Activated CD4-positive, alpha-beta memory T cell treated with anti-CD3 and anti-CD28 coated beads for 36 hours (primary cell): ENCODE results near the gene AHSA1. TPM values are rescaled to one million over a fixed set of nuclear protein-coding genes. Genes with fewer than 3 reads are reported as not detected.

Experiments used
- CTCF ChIA-PET: fragments of 350-600 bp; sonication (Branson Sonifier 250); formaldehyde crosslinking; loops from one replicate; lab custom pipeline; 2021; ENCODE audit warnings: antibody characterized with exemption, inconsistent platforms; lab: Charles Lee
- POLR2A ChIA-PET: fragments of 350-600 bp; sonication (Branson Sonifier 250); formaldehyde crosslinking; loops from one replicate; lab custom pipeline; 2021; ENCODE audit warnings: antibody characterized with exemption; lab: Charles Lee
- DNase-seq: peaks from one replicate; pipeline ENCODE4 v3.0.0-alpha.2; 2020
- H3K27ac Mint-ChIP-seq: one replicate; pipeline ENCODE4 v1.8.0; 2021; ENCODE audit warnings: mixed read lengths
- H3K27me3 Mint-ChIP-seq: one replicate; pipeline ENCODE4 v1.8.0; 2021; ENCODE audit warnings: mixed read lengths
- H3K36me3 Mint-ChIP-seq: one replicate; pipeline ENCODE4 v1.8.0; 2021; ENCODE audit warnings: mixed read lengths
- H3K4me1 Mint-ChIP-seq: one replicate; pipeline ENCODE4 v1.8.0; 2021; ENCODE audit warnings: low read depth, mixed read lengths
- H3K4me3 Mint-ChIP-seq: one replicate; pipeline ENCODE4 v1.8.0; 2021; ENCODE audit warnings: mild to moderate bottlenecking, mixed read lengths
- H3K9me3 Mint-ChIP-seq: one replicate; pipeline ENCODE4 v1.8.0; 2021; ENCODE audit warnings: mixed read lengths
- intact Hi-C: fragments of 100-400 bp; cut with micrococcal nuclease; formaldehyde crosslinking; loops from one replicate; pipeline ENCODE4 v1.15.1; 2023
- total RNA-seq, 2 experiments: library from RNA; stranded (reverse); gene quantifications; one replicate each; pipeline ENCODE4 v1.2.3, GENCODE V29; 2021

AHSA1 gene
- total RNA-seq, 2 experiments from 2014 or later: 253 to 269 TPM

DNA sequence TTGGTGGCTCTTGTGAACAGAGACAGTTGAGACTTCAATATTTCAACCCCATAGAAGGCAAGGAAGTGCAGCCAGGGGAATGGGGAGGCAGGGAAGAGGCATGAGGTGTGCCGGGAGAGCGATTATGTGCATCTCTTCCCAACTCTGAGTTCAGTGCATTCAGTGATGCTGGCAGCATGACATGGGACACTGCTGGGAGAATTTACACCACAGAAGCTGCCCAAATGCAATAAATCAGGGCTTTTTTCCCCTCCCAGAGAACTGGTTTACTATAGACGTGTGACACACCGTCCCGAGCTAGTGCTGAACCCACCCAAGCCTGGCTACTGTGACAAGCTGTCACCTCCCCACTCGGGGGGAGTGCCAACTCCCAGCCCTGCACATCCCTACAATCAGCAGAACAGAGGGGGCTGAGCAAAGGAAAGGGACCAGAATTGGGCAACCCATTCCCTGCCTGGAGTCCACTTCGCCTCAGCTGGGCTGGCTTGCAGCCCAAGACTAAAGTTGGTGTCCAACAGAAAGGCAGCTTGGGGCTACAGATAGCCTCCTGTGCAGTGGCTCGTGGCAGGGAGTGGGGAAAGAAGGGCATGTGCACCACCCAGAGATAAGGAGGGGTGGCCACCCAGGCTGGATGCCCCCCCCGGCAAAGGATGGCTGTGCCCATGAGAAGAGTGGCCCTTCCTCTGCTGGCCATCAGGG is 16.7 kb downstream of the AHSA1 start:
- ChIA-PET POLR2A (no interaction called here), CTCF (no interaction called here)
- no peak for DNase-seq
- intact Hi-C loops: no loop called here
- Mint-ChIP-seq H3K27ac (no peak overlapping the region), H3K9me3 (no peaks in the 10 kb centered on the region), H3K4me1 (no peaks in the 10 kb centered on the region), H3K27me3 (no peaks in the 10 kb centered on the region), H3K4me3 (no peak overlapping the region), H3K36me3 (peaks cover 1% of the 10 kb centered on the region)

DNA sequence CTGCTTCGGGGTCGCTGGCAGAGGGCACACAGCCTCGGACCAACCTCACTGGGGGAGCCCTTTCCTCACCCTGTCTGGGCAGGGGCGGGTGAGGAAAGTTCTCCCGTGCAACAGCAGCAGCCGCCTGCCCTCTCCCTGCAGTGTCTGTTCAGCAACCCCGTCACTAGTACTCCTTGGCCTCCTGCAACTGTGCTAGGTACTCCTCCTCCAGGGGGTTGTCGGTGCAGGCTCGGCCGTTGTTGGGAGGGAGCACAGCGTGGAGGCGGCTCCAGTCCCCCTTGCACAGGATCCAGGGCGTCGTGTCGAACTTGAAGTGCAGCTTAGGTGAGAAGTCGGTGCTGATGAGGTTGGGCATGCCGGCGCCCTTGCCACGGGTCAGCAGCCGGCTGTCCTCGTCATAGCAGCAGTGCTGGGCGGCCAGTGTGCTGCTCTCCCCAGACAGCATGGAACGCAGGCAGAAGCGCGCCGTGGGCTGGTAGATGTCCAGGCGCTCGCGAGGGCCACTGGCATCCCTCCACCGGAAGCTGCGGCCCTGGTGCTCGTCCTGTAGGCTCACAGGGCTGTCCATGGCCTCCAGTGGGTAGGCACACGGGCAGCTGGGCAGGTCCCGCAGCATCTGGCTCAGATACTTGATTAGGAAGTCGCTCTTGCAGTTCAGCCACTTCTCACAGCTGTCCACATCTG is 17.7 kb downstream of the AHSA1 start:
- Mint-ChIP-seq H3K4me1 (no peaks in the 10 kb centered on the region), H3K36me3 (no peaks in the 10 kb centered on the region), H3K27me3 (no peaks in the 10 kb centered on the region), H3K27ac (no peak overlapping the region), H3K4me3 (no peak overlapping the region), H3K9me3 (no peaks in the 10 kb centered on the region)
- DNase-seq: no peak
- ChIA-PET CTCF (no interaction called here), POLR2A (no interaction called here)
- intact Hi-C loops: no loop called here

DNA sequence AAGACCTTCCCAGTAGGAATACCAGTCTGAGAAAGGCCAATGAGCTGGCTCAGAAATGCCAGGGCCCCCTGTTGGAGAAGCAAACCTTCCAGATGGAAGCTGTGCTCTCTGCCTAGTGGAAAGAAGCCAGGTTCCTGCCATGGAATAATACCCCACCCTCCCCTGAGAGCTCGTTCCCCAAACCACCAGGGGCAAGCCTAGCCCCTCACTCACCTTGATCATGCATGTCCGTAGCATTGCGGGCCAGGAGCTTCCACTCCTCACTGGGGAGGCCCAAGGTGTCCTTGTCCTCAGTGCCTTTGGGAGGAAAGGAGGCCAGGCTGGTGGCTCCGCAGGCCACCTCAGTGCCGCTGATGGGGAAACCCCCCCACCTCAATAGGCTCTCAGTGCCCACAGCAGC is 20.1 kb downstream of the AHSA1 start:
- no peaks in the 10 kb centered on the region for H3K27me3 Mint-ChIP-seq
- ChIA-PET CTCF (interaction anchor here (0.9 kb wide), 1 partner anchor 18 kb away, joined by 4 read pairs; no protein-coding TSS in a partner anchor), POLR2A (no interaction called here)
- no peak overlapping the region for H3K4me3 Mint-ChIP-seq
- H3K36me3 Mint-ChIP-seq: no peaks in the 10 kb centered on the region
- no peaks in the 10 kb centered on the region for H3K9me3 Mint-ChIP-seq
- H3K27ac Mint-ChIP-seq: no peak overlapping the region
- intact Hi-C loops: no loop called here
- H3K4me1 Mint-ChIP-seq: no peaks in the 10 kb centered on the region
- no peak for DNase-seq

DNA sequence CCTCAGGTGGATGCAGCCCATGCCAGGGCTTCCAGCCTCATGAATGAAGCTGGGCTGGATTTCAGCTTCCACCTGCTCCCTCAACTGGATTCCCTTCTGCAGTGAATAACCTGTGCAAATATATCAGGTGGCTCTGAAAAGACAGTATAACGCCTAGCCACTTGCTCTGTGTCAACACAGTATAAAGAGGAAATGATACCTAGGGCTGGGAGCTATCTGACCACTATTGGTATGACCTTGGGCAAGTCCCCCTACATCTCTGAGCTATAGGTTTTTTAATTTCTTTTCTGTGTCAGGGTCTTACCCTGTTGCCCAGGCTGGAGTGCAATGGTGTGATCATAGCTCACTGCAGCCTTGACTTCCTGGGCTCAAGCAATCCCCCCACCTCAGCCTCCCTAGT is 20.9 kb downstream of the AHSA1 start:
- no peaks in the 10 kb centered on the region for H3K9me3 Mint-ChIP-seq
- no peaks in the 10 kb centered on the region for H3K27me3 Mint-ChIP-seq
- no peaks in the 10 kb centered on the region for H3K36me3 Mint-ChIP-seq
- ChIA-PET CTCF (no interaction called here), POLR2A (no interaction called here)
- DNase-seq: no peak
- no peak overlapping the region for H3K27ac Mint-ChIP-seq
- no peaks in the 10 kb centered on the region for H3K4me1 Mint-ChIP-seq
- no peak overlapping the region for H3K4me3 Mint-ChIP-seq
- intact Hi-C loops: no loop called here

DNA sequence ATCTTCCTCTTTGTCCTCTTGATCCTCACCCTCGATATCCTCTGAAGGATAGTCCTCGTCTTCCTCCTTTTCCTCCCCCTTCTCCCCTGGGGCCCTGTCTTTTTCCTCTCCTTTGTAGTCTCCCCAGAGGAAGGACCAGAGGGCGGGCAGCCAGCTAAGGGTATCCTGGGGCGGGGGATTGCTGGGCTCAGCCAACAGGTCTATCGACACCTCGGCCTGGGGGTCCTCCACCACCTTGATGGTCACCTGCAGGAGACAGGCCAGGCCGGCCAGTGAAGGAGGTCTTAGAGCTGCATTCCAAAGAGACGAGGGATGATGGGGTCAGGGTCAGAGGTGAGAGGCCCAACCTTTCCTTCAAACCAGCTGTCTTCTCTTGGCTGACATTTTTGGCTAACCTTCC is 24.5 kb downstream of the AHSA1 start:
- POLR2A ChIA-PET: no interaction called here

DNA sequence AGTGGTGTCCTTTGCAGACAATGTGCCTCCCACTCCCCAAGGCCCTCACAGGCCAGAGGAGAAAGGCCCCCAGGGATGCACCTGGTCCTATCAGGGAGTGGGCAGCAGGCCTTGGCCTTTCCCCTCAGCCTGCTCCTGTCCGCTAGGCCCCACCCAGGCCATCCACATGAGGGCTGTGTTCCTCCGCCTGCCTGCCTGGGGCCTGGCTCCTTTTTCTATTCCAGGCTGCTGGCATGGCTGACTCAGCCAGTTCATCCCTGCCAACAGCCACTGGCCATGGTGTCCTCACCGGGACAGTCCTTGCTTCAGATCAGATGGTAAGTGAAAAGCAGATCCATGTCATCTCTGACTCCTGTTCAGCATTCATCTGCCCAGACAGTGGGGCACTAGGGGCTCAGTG is 27.4 kb downstream of the AHSA1 start:
- intact Hi-C loops: no loop called here
- ChIA-PET CTCF (interaction anchor here (0.7 kb wide), 1 partner anchor 399 kb away, joined by 3 read pairs; no protein-coding TSS in a partner anchor), POLR2A (no interaction called here)
- Mint-ChIP-seq H3K9me3 (no peaks in the 10 kb centered on the region), H3K4me3 (no peak overlapping the region), H3K4me1 (no peaks in the 10 kb centered on the region), H3K27ac (no peak overlapping the region), H3K27me3 (no peaks in the 10 kb centered on the region), H3K36me3 (no peaks in the 10 kb centered on the region)
- no peak for DNase-seq

More for the DNA sequence above, 24.5 kb downstream of the AHSA1 start:
- no peak overlapping the region for H3K27ac Mint-ChIP-seq
- H3K27me3 Mint-ChIP-seq: no peaks in the 10 kb centered on the region
- H3K9me3 Mint-ChIP-seq: no peaks in the 10 kb centered on the region
- no peak for DNase-seq
- CTCF ChIA-PET: no interaction called here
- no peak overlapping the region for H3K4me3 Mint-ChIP-seq
- H3K36me3 Mint-ChIP-seq: no peaks in the 10 kb centered on the region
- no peaks in the 10 kb centered on the region for H3K4me1 Mint-ChIP-seq
- intact Hi-C loops: no loop called here

DNA sequence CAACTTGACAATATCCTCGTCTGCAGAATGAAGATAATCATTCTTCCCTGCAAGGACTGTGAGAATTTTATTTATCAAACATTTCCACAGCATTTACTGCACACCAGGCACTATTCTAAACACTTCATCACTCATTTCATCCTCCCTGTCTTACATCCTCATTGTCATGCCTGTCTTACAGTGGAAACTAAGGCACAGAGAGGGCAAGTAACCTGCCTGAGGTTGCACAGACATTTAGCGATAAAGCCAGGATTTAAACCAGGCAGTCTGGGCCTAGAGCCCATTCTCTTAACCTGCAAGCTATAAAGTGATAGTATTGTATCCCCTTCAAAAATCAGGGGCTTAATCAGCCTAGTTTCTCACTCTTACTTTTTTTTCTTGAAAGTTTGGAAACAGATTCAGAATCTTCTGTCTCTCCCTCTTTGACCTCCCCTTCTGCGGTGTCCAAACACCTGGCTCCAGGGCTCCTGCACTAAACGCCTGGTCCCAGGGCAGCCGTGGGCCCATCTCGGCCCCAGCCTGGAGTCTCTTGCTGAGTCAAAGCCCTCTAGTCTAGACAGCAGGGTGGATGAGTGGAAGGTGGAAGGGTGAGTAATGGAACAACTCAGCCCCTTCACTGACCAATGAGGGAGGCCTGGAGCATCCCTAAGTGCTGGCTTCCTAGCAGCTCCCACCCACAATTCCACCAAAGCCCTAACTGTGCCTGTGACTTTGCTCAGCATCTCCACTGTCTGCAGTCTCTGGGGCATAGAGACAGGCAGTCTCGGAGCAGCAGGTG is 28.2 kb downstream of the AHSA1 start:
- DNase-seq: no peak
- CTCF ChIA-PET: no interaction called here
- H3K4me1 Mint-ChIP-seq: no peaks in the 10 kb centered on the region
- no peak overlapping the region for H3K4me3 Mint-ChIP-seq
- no peaks in the 10 kb centered on the region for H3K36me3 Mint-ChIP-seq
- no peaks in the 10 kb centered on the region for H3K9me3 Mint-ChIP-seq
- POLR2A ChIA-PET: no interaction called here
- intact Hi-C loops: no loop called here
- H3K27me3 Mint-ChIP-seq: no peaks in the 10 kb centered on the region
- H3K27ac Mint-ChIP-seq: no peak overlapping the region

DNA sequence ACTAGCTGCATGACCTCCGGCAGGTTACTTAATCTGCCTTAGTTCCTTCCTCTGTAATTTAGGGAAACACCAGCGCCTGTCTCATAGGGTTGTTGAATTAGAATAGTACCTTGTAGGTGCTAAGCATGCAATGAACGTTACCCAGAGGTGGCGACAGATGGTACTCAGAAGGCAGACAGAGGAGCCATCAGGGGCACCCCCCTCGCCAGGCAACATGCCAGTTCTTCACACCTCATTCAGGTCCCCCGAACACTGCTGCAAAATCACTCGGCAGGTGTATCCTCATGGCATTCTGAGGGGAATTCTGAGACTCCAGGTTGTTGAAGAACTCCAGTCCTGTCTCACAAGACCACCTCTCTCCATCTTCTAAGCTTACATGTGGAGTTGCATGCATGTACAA is 30.7 kb downstream of the AHSA1 start:
- ChIA-PET CTCF (no interaction called here), POLR2A (no interaction called here)
- Mint-ChIP-seq H3K9me3 (no peaks in the 10 kb centered on the region), H3K27ac (no peak overlapping the region), H3K4me3 (no peak overlapping the region), H3K36me3 (no peaks in the 10 kb centered on the region), H3K27me3 (no peaks in the 10 kb centered on the region), H3K4me1 (no peaks in the 10 kb centered on the region)
- intact Hi-C loops: no loop called here
- no peak for DNase-seq

DNA sequence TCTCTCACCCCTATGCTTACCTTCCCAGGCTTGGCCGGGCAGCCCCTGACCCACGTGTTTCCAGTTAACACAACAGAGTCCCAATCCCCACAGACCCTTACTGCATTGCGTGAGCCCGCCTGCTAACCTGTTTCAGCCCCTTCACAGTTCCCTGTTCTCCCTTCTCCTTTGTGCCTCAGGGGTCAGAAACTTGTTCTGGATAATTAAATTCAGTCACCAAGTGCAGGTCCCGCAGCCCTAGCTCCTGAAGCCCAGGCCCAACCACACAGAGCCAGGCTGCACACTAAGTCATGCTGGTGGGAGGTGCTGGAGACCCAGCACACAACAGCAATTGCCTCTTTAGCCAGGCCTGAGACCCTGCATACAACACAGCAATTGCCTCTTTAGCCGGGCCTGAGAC is 31.1 kb downstream of the AHSA1 start:
- H3K27ac Mint-ChIP-seq: no peak overlapping the region
- H3K36me3 Mint-ChIP-seq: no peaks in the 10 kb centered on the region
- ChIA-PET CTCF (no interaction called here), POLR2A (no interaction called here)
- no peak overlapping the region for H3K4me3 Mint-ChIP-seq
- H3K27me3 Mint-ChIP-seq: no peaks in the 10 kb centered on the region
- no peaks in the 10 kb centered on the region for H3K4me1 Mint-ChIP-seq
- intact Hi-C loops: no loop called here
- H3K9me3 Mint-ChIP-seq: no peaks in the 10 kb centered on the region
- DNase-seq: no peak

DNA sequence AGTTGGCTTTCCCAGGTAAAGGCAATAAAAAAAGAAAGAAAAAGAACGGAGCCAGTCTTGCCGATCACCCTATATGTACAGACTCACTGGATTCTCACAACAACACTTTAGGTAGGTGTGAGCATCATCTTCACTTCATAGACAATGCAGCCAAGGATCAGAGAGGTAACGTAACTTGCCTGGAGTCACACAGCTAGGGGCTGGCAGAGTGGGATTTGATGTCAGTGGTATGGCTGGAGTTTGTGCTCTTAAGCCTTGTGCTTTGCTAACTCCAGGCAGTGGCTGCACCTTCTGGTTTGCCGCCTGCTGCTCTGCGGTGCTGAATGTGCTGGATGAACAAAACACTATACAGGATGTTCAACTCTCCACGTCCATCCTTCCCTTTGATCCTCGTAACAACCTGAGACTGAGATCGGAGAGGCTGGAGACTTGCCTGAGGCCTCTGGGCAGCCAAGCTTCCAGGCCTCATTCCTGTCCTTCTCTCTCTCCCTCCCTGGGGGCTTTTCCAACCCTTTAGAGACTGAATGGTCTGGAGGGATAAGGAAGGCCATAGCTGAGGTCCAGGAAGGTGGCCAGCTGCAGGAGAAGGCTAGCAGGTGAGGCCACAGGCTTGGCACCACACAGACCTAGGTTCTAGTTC is 32.6 kb downstream of the AHSA1 start:
- H3K9me3 Mint-ChIP-seq: no peaks in the 10 kb centered on the region
- no peak overlapping the region for H3K4me3 Mint-ChIP-seq
- no peaks in the 10 kb centered on the region for H3K36me3 Mint-ChIP-seq
- H3K27me3 Mint-ChIP-seq: no peaks in the 10 kb centered on the region
- H3K27ac Mint-ChIP-seq: no peak overlapping the region
- intact Hi-C loops: no loop called here
- ChIA-PET CTCF (no interaction called here), POLR2A (no interaction called here)
- no peak for DNase-seq
- H3K4me1 Mint-ChIP-seq: no peaks in the 10 kb centered on the region

DNA sequence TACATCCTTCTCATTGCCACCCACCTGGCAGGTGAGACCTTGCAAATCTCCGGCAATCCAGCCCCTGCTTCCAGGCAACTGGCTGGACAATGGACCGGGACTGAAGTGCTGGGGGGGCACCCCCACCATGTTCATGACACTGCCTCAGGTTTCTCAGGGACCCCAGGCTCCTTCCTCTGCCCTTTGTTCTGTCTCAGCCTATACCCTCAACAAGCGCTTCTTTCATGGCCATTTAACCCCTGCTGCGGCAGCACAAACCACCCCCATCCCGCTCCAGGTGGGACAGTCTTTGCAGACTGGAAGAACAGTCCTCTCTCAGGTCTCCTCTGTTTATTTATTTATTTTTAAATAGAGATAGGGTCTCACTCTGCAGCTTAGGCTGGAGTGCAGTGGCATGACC is 33.2 kb downstream of the AHSA1 start:
- intact Hi-C loops: no loop called here
- H3K9me3 Mint-ChIP-seq: no peaks in the 10 kb centered on the region
- no peak overlapping the region for H3K27ac Mint-ChIP-seq
- H3K4me3 Mint-ChIP-seq: no peak overlapping the region
- DNase-seq: no peak
- H3K36me3 Mint-ChIP-seq: no peaks in the 10 kb centered on the region
- peaks cover 4% of the 10 kb centered on the region for H3K27me3 Mint-ChIP-seq
- CTCF ChIA-PET: no interaction called here
- POLR2A ChIA-PET: no interaction called here
- no peaks in the 10 kb centered on the region for H3K4me1 Mint-ChIP-seq

DNA sequence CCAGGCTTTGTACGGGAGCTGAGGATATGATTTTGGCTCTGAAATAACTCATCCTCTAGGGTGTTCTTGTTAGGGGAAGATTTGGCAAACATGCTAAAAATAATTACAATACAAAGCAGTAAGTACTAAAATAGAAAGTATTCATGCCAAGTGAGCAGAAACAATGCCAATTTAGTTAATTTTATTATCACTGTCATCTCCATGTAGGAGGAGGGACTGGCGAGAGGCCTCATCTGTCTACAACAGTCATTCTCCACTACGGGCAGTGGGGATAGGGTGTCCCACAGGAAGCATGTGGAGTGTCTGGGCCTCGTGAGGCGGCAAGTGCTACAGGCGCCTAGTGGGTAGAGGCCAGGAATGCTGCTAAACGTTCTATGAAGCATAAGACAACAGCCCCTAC is 37.4 kb downstream of the AHSA1 start:
- CTCF ChIA-PET: no interaction called here
- H3K36me3 Mint-ChIP-seq: no peaks in the 10 kb centered on the region

More for the DNA sequence above, 37.4 kb downstream of the AHSA1 start:
- Mint-ChIP-seq H3K27me3 (peaks cover 25% of the 10 kb centered on the region), H3K4me1 (peaks cover 6% of the 10 kb centered on the region), H3K4me3 (no peak overlapping the region), H3K9me3 (no peaks in the 10 kb centered on the region), H3K27ac (no peak overlapping the region)
- POLR2A ChIA-PET: no interaction called here
- no peak for DNase-seq
- intact Hi-C loops: no loop called here
